HL-60 (cell line): Measurements from ENCODE around the gene AJUBA.

Experiments used
- POLR2AphosphoS5 ChIP-seq: IDR thresholded peaks from 2 replicates; pipeline ENCODE4 v1.6.1; 2012; ENCODE audit warnings: low read depth
- TF ChIP-seq, protein P1 (sequence below): IDR thresholded peaks from one replicate; pipeline ENCODE4 v1.5.1; 2011; ENCODE audit warnings: low read length, control low read depth, inconsistent platforms; ENCODE audit not compliant: insufficient read depth

GRCh38 chr14:22979748-22980392, 2.5 kb downstream of the AJUBA start:
- TF ChIP-seq, protein P1, sequence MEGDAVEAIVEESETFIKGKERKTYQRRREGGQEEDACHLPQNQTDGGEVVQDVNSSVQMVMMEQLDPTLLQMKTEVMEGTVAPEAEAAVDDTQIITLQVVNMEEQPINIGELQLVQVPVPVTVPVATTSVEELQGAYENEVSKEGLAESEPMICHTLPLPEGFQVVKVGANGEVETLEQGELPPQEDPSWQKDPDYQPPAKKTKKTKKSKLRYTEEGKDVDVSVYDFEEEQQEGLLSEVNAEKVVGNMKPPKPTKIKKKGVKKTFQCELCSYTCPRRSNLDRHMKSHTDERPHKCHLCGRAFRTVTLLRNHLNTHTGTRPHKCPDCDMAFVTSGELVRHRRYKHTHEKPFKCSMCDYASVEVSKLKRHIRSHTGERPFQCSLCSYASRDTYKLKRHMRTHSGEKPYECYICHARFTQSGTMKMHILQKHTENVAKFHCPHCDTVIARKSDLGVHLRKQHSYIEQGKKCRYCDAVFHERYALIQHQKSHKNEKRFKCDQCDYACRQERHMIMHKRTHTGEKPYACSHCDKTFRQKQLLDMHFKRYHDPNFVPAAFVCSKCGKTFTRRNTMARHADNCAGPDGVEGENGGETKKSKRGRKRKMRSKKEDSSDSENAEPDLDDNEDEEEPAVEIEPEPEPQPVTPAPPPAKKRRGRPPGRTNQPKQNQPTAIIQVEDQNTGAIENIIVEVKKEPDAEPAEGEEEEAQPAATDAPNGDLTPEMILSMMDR, result no peak
- TF ChIP-seq POLR2AphosphoS5, result no peak
